Smooth muscle cell (in vitro differentiated cells): ENCODE data around the gene PODXL. TPM values are rescaled to one million over a fixed set of nuclear protein-coding genes. Genes with fewer than 3 reads are reported as not detected.

Experiments used
- DNase-seq: peaks from one replicate; lab custom pipeline; 2025; ENCODE audit not compliant: unreplicated experiment; lab: John Stamatoyannopoulos, UW
- H2AFZ ChIP-seq: fragments of 200-600 bp; sonication (generic); 2 replicates; pipeline ENCODE4 v1.6.0; 2016; ENCODE audit warnings: antibody characterized with exemption, low read depth, mild to moderate bottlenecking
- H3F3A ChIP-seq: fragments of 200-600 bp; sonication (generic); 2 replicates; pipeline ENCODE4 v1.6.0; 2017; ENCODE audit warnings: antibody characterized with exemption, low read depth
- H3K27ac ChIP-seq: fragments of 200-600 bp; sonication (generic); 2 replicates; pipeline ENCODE4 v1.5.1; 2016; ENCODE audit warnings: low read depth, mild to moderate bottlenecking
- H3K27me3 ChIP-seq: fragments of 200-600 bp; sonication (generic); 2 replicates; pipeline ENCODE4 v1.6.1; 2016; ENCODE audit warnings: low read depth, mild to moderate bottlenecking
- H3K36me3 ChIP-seq: fragments of 200-600 bp; sonication (generic); 2 replicates; pipeline ENCODE4 v1.5.1; 2016; ENCODE audit warnings: low read depth
- H3K4me1 ChIP-seq: fragments of 200-600 bp; sonication (generic); 2 replicates; pipeline ENCODE4 v1.5.1; 2016; ENCODE audit warnings: low read depth
- H3K4me2 ChIP-seq: fragments of 200-600 bp; sonication (generic); 2 replicates; pipeline ENCODE4 v1.6.0; 2016; ENCODE audit warnings: mild to moderate bottlenecking
- H3K4me3 ChIP-seq: fragments of 200-600 bp; sonication (generic); 2 replicates; pipeline ENCODE4 v1.5.1; 2016; ENCODE audit warnings: mild to moderate bottlenecking
- H3K79me2 ChIP-seq: fragments of 200-600 bp; sonication (generic); 2 replicates; pipeline ENCODE4 v1.6.0; 2016; ENCODE audit warnings: low read depth, mild to moderate bottlenecking
- H3K9ac ChIP-seq: fragments of 200-600 bp; sonication (generic); 2 replicates; pipeline ENCODE4 v1.6.0; 2016; ENCODE audit warnings: low read depth
- H3K9me3 ChIP-seq: fragments of 200-600 bp; sonication (generic); replicated peaks from 2 replicates; pipeline ENCODE4 v1.5.1; 2016; ENCODE audit warnings: low read depth
- H4K20me1 ChIP-seq: fragments of 200-600 bp; sonication (generic); 2 replicates; pipeline ENCODE4 v1.6.0; 2016; ENCODE audit warnings: low read depth
- WGBS: methylation state at CpG from one replicate; pipeline ENCODE4 v1.1.7; 2016; ENCODE audit warnings: low lambda C conversion rate; 5-methylcytosine and 5-hydroxymethylcytosine counted together
- polyA plus RNA-seq: library from polyadenylated mRNA; unstranded; fragments of >200 nt; fragmentation: Nextera tagmentation; extraction: Ambion mirVana; gene quantifications from 2 replicates; pipeline ENCODE4 v1.2.1, GENCODE V29; 2016
- total RNA-seq: library from RNA; depleted of rRNA; stranded (reverse); fragments of >200 nt; gene quantifications from 2 replicates; pipeline ENCODE4 v1.2.3, GENCODE V29; 2014
- TF ChIP-seq, protein P1 (sequence below): fragments of 200-600 bp; sonication (generic); IDR thresholded peaks from 2 replicates; pipeline ENCODE4 v1.5.1; 2017; ENCODE audit warnings: borderline replicate concordance, mild to moderate bottlenecking, antibody characterized with exemption; ENCODE audit not compliant: insufficient read depth, poor library complexity, severe bottlenecking

Gene PODXL
- total and polyA plus RNA-seq, 2 experiments from 2014 or later = 2.1 to 10.8 TPM

- H2AFZ ChIP-seq = no peak overlapping the region
- WGBS = 88% methylated on average over 10 of the region's 10 CpGs
- H3K9me3 ChIP-seq = no peaks in the 10 kb centered on the region
- H3K27ac ChIP-seq = no peak overlapping the region
- TF ChIP-seq, protein P1, sequence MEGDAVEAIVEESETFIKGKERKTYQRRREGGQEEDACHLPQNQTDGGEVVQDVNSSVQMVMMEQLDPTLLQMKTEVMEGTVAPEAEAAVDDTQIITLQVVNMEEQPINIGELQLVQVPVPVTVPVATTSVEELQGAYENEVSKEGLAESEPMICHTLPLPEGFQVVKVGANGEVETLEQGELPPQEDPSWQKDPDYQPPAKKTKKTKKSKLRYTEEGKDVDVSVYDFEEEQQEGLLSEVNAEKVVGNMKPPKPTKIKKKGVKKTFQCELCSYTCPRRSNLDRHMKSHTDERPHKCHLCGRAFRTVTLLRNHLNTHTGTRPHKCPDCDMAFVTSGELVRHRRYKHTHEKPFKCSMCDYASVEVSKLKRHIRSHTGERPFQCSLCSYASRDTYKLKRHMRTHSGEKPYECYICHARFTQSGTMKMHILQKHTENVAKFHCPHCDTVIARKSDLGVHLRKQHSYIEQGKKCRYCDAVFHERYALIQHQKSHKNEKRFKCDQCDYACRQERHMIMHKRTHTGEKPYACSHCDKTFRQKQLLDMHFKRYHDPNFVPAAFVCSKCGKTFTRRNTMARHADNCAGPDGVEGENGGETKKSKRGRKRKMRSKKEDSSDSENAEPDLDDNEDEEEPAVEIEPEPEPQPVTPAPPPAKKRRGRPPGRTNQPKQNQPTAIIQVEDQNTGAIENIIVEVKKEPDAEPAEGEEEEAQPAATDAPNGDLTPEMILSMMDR = no peak
- H3K79me2 ChIP-seq = no peaks in the 10 kb centered on the region
- H3K4me2 ChIP-seq = no peak overlapping the region
- DNase-seq = no peak
- H3K4me3 ChIP-seq = no peak overlapping the region
- H3K27me3 ChIP-seq = no peaks in the 10 kb centered on the region
- no peaks in the 10 kb centered on the region for H3K36me3 ChIP-seq
- H4K20me1 ChIP-seq = no peaks in the 10 kb centered on the region
- H3K9ac ChIP-seq = no peak overlapping the region
- no peaks in the 10 kb centered on the region for H3F3A ChIP-seq
- no peaks in the 10 kb centered on the region for H3K4me1 ChIP-seq
Measured at GRCh38 chr7:131532570-131533091, 23.8 kb downstream of the PODXL start.

- Histone ChIP-seq H2AFZ (no peak overlapping the region), H3K9me3 (no peaks in the 10 kb centered on the region), H3K27me3 (no peaks in the 10 kb centered on the region), H3K79me2 (no peaks in the 10 kb centered on the region), H3K4me2 (no peak overlapping the region), H3F3A (no peaks in the 10 kb centered on the region), H3K27ac (no peak overlapping the region), H3K36me3 (no peaks in the 10 kb centered on the region), H3K4me1 (no peaks in the 10 kb centered on the region), H3K4me3 (no peak overlapping the region), H4K20me1 (no peaks in the 10 kb centered on the region), H3K9ac (no peak overlapping the region)
- TF ChIP-seq, protein P1 = no peak
- no peak for DNase-seq
- 95% methylated on average over 6 of the region's 6 CpGs for WGBS
Measured at GRCh38 chr7:131530137-131530536, 26.3 kb downstream of the PODXL start.

- no peak overlapping the region for H3K4me3 ChIP-seq
- no peak overlapping the region for H2AFZ ChIP-seq
- no peak overlapping the region for H3K9ac ChIP-seq
- H3K79me2 ChIP-seq = no peaks in the 10 kb centered on the region
- no peak for DNase-seq
- TF ChIP-seq, protein P1 = no peak
- H3K36me3 ChIP-seq = no peaks in the 10 kb centered on the region
- no peaks in the 10 kb centered on the region for H3F3A ChIP-seq
- no peak overlapping the region for H3K27ac ChIP-seq
- no peaks in the 10 kb centered on the region for H3K27me3 ChIP-seq
- H4K20me1 ChIP-seq = no peaks in the 10 kb centered on the region
- no peak overlapping the region for H3K4me2 ChIP-seq
- no peaks in the 10 kb centered on the region for H3K9me3 ChIP-seq
- no peaks in the 10 kb centered on the region for H3K4me1 ChIP-seq
- WGBS = 96% methylated on average over 8 of the region's 11 CpGs
Measured at GRCh38 chr7:131529617-131530016, 26.8 kb downstream of the PODXL start.

- Histone ChIP-seq H3K79me2 (no peaks in the 10 kb centered on the region), H3K9me3 (no peaks in the 10 kb centered on the region), H3K36me3 (no peaks in the 10 kb centered on the region), H3K4me3 (no peak overlapping the region), H3K9ac (no peak overlapping the region), H3K4me2 (no peak overlapping the region), H4K20me1 (no peaks in the 10 kb centered on the region), H3K27me3 (no peaks in the 10 kb centered on the region), H2AFZ (no peak overlapping the region), H3K4me1 (no peaks in the 10 kb centered on the region), H3F3A (no peaks in the 10 kb centered on the region), H3K27ac (no peak overlapping the region)
- DNase-seq = no peak
- TF ChIP-seq, protein P1 = no peak
- 71% methylated on average over 3 of the region's 3 CpGs for WGBS
Measured at GRCh38 chr7:131529179-131529578, 27.2 kb downstream of the PODXL start.
